OCI-LY3 (cell line): ENCODE results near the gene HYLS1.

Experiments
- H2AFZ ChIP-seq: fragments of 200-600, 300-600 bp; shearing (Covaris generic); 2 replicates; pipeline ENCODE4 v1.6.0; 2014; ENCODE audit warnings: antibody characterized with exemption, low read depth, low read length
- H3K27ac ChIP-seq: fragments of 200-600, 300-600 bp; sonication (generic); 2 replicates; pipeline ENCODE4 v1.5.1; 2014; ENCODE audit warnings: mild to moderate bottlenecking, low read length, moderate library complexity, mixed read lengths
- H3K27me3 ChIP-seq: fragments of 200-600, 300-600 bp; sonication (generic); 2 replicates; pipeline ENCODE4 v1.6.1; 2014; ENCODE audit warnings: low read depth, low read length, mixed read lengths
- H3K36me3 ChIP-seq: fragments of 200-600, 300-600 bp; sonication (generic); replicated peaks from 2 replicates; pipeline ENCODE3; 2014; ENCODE audit warnings: low read depth, low read length, mixed read lengths
- H3K4me1 ChIP-seq: fragments of 300-600, 200-600 bp; sonication (generic); 2 replicates; pipeline ENCODE4 v1.6.1; 2014; ENCODE audit warnings: low read length, mixed read lengths
- H3K4me2 ChIP-seq: fragments of 200-600, 300-600 bp; sonication (generic); 2 replicates; pipeline ENCODE4 v1.6.1; 2014; ENCODE audit warnings: low read length, mixed read lengths
- H3K4me3 ChIP-seq: fragments of 300-600, 200-600 bp; sonication (generic); 2 replicates; pipeline ENCODE4 v1.5.1; 2014; ENCODE audit warnings: antibody characterized with exemption, mild to moderate bottlenecking, low read length, moderate library complexity
- H3K79me2 ChIP-seq: fragments of 300-600, 200-600 bp; shearing (Covaris generic); 2 replicates; pipeline ENCODE4 v1.6.1; 2014; ENCODE audit warnings: mild to moderate bottlenecking, low read length, mixed read lengths
- H3K9ac ChIP-seq: fragments of 300-600, 200-600 bp; shearing (Covaris generic); 2 replicates; pipeline ENCODE4 v1.6.0; 2014; ENCODE audit warnings: mild to moderate bottlenecking, low read length, moderate library complexity
- H3K9me3 ChIP-seq: fragments of 200-600, 300-600 bp; shearing (Covaris generic); 2 replicates; pipeline ENCODE4 v1.6.1; 2014; ENCODE audit warnings: low read length, mixed read lengths; ENCODE audit not compliant: insufficient read depth
- H4K20me1 ChIP-seq: fragments of 200-600, 300-600 bp; sonication (generic); 2 replicates; pipeline ENCODE4 v1.6.1; 2016; ENCODE audit warnings: low read length, mixed read lengths; ENCODE audit not compliant: insufficient read depth
- CTCF ChIP-seq: fragments of 200-600, 300-600 bp; sonication (generic); IDR thresholded peaks from 2 replicates; pipeline ENCODE4 v1.5.1; 2014; ENCODE audit warnings: antibody characterized with exemption, low read length, low read depth
- EZH2phosphoT487 ChIP-seq: fragments of 200-600 bp; shearing (Covaris generic); IDR thresholded peaks from 2 replicates; pipeline ENCODE4 v1.6.1; 2018; ENCODE audit warnings: antibody characterized with exemption, mixed run types, low read depth

HYLS1 gene

GRCh38 chr11:125918140-125918840, 30.8 kb downstream of the HYLS1 start:
- no peak overlapping the region for H3K27ac ChIP-seq
- no peak overlapping the region for H3K4me2 ChIP-seq
- no peaks in the 10 kb centered on the region for H3K9me3 ChIP-seq
- no peaks in the 10 kb centered on the region for H3K79me2 ChIP-seq
- no peak overlapping the region for H3K9ac ChIP-seq
- no peak for TF ChIP-seq CTCF
- no peak for TF ChIP-seq EZH2phosphoT487
- no peak overlapping the region for H3K4me3 ChIP-seq
- H4K20me1 ChIP-seq, result no peaks in the 10 kb centered on the region
- H3K4me1 ChIP-seq, result peaks cover 6% of the 10 kb centered on the region; the same call in 1 of the 2 replicates
- peaks cover 22% of the 10 kb centered on the region for H3K27me3 ChIP-seq
- no peaks in the 10 kb centered on the region for H3K36me3 ChIP-seq
- H2AFZ ChIP-seq, result no peak overlapping the region

GRCh38 chr11:125921042-125921441, 33.6 kb downstream of the HYLS1 start:
- Histone ChIP-seq H3K36me3 (no peaks in the 10 kb centered on the region), H3K9ac (no peak overlapping the region), H3K4me1 (peaks cover 8% of the 10 kb centered on the region; the same call in 1 of the 2 replicates), H3K9me3 (no peaks in the 10 kb centered on the region), H2AFZ (no peak overlapping the region), H3K4me2 (no peak overlapping the region), H4K20me1 (no peaks in the 10 kb centered on the region), H3K27ac (no peak overlapping the region), H3K27me3 (peaks cover 36% of the 10 kb centered on the region), H3K4me3 (no peak overlapping the region), H3K79me2 (no peaks in the 10 kb centered on the region)
- TF ChIP-seq EZH2phosphoT487, result no peak
- TF ChIP-seq CTCF, result no peak

- 0 out of 2 replicates have a peak, but pooled peaks cover 4% of the 10 kb centered on the region for H3K4me1 ChIP-seq
- H3K27me3 ChIP-seq, result peaks cover 45% of the 10 kb centered on the region
- H4K20me1 ChIP-seq, result no peaks in the 10 kb centered on the region
- H3K4me3 ChIP-seq, result no peak overlapping the region
- no peak for TF ChIP-seq CTCF
- no peak for TF ChIP-seq EZH2phosphoT487
- H3K9me3 ChIP-seq, result no peaks in the 10 kb centered on the region
- no peak overlapping the region for H3K9ac ChIP-seq
- H3K36me3 ChIP-seq, result no peaks in the 10 kb centered on the region
- no peak overlapping the region for H2AFZ ChIP-seq
- H3K4me2 ChIP-seq, result no peak overlapping the region
- H3K79me2 ChIP-seq, result no peaks in the 10 kb centered on the region
- no peak overlapping the region for H3K27ac ChIP-seq
Observed at GRCh38 chr11:125922156-125922555, 34.7 kb downstream of the HYLS1 start.

GRCh38 chr11:125923012-125923579, 35.6 kb downstream of the HYLS1 start:
- H3K9me3 ChIP-seq, result no peaks in the 10 kb centered on the region

More at GRCh38 chr11:125923012-125923579, 35.6 kb downstream of the HYLS1 start:
- Histone ChIP-seq H2AFZ (no peak overlapping the region), H3K4me2 (peak overlapping the region; percentile 24; the same call in 1 of the 2 replicates), H3K4me3 (no peak overlapping the region), H4K20me1 (no peaks in the 10 kb centered on the region), H3K9ac (no peak overlapping the region), H3K36me3 (no peaks in the 10 kb centered on the region), H3K27me3 (peaks cover 49% of the 10 kb centered on the region), H3K4me1 (0 out of 2 replicates have a peak, but pooled peaks cover 4% of the 10 kb centered on the region), H3K27ac (no peak overlapping the region), H3K79me2 (no peaks in the 10 kb centered on the region)
- TF ChIP-seq EZH2phosphoT487, result no peak
- peak; percentile 81 for TF ChIP-seq CTCF
